CD14-positive monocyte (primary cell): ENCODE results near the gene RFX7. TPM values are rescaled to one million over a fixed set of nuclear protein-coding genes. Genes with fewer than 3 reads are reported as not detected.

ENCODE experiments used
- DNase-seq, 3 donors: peaks; one replicate each; pipeline ENCODE4 v3.0.0-alpha.2; 2011 to 2022
- H2AFZ ChIP-seq: 2 replicates; pipeline ENCODE4 v1.6.0; 2012; ENCODE audit warnings: mild to moderate bottlenecking, low read depth, low read length, inconsistent platforms; ENCODE audit not compliant: insufficient read depth, poor library complexity, severe bottlenecking
- H3K27ac ChIP-seq, 2 donors: 1 replicate in 1 of 2; 2 replicates in 1 of 2; pipeline ENCODE4 v1.5.1; 2012 to 2013; ENCODE audit warnings: low read length in 2 of 2, control low read depth in 1 of 2, inconsistent platforms in 1 of 2, low read depth in 1 of 2, mild to moderate bottlenecking in 1 of 2
- H3K27me3 ChIP-seq, 2 donors: one replicate each; pipeline versions ENCODE4 v1.6.0 to v1.6.1; 2011 to 2013; ENCODE audit warnings: low read length in 2 of 2; ENCODE audit not compliant: control insufficient read depth in 2 of 2, insufficient read depth in 2 of 2
- H3K36me3 ChIP-seq, 2 donors: replicated peaks in 1 of 2; 1 replicate in 1 of 2; 2 replicates in 1 of 2; pipeline versions ENCODE4 v1.5.1 to v1.6.1; 2012 to 2013; ENCODE audit warnings: low read length in 2 of 2, control low read depth in 1 of 2, inconsistent platforms in 1 of 2, mild to moderate bottlenecking in 1 of 2; ENCODE audit not compliant: insufficient read depth in 2 of 2, control insufficient read depth in 1 of 2
- H3K4me1 ChIP-seq, 2 donors: 1 replicate in 1 of 2; 2 replicates in 1 of 2; pipeline versions ENCODE4 v1.5.1 to v1.6.1; 2012 to 2013; ENCODE audit warnings: low read length in 2 of 2, control low read depth in 1 of 2, inconsistent platforms in 1 of 2, mild to moderate bottlenecking in 1 of 2, moderate library complexity in 1 of 2; ENCODE audit not compliant: insufficient read depth in 2 of 2, control insufficient read depth in 1 of 2
- H3K4me2 ChIP-seq: replicated peaks from 2 replicates; pipeline ENCODE3; 2012; ENCODE audit warnings: low read length, moderate library complexity, mild to moderate bottlenecking; ENCODE audit not compliant: poor library complexity, severe bottlenecking; ENCODE audit errors: extremely low read depth
- H3K4me3 ChIP-seq, 3 experiments: fragments of 200-600 bp in 1 of 3; sonication (generic) in 1 of 3; replicated peaks in 1 of 3; 1 replicate in 2 of 3; 2 replicates in 1 of 3; pipeline ENCODE4 v1.5.1; 2011 to 2013; ENCODE audit warnings: low read length in 3 of 3, mild to moderate bottlenecking in 3 of 3, control low read depth in 2 of 3, low read depth in 2 of 3, inconsistent platforms in 1 of 3, moderate library complexity in 1 of 3
- H3K79me2 ChIP-seq: 2 replicates; pipeline ENCODE4 v1.6.0; 2012; ENCODE audit warnings: mild to moderate bottlenecking, control low read depth, inconsistent platforms, low read length, moderate library complexity; ENCODE audit not compliant: insufficient read depth
- H3K9ac ChIP-seq: 2 replicates; pipeline ENCODE4 v1.6.0; 2017; ENCODE audit warnings: low read length, mild to moderate bottlenecking; ENCODE audit not compliant: insufficient read depth, poor library complexity, severe bottlenecking
- H3K9me3 ChIP-seq, 2 donors: replicated peaks in 1 of 2; 1 replicate in 1 of 2; 2 replicates in 1 of 2; pipeline versions ENCODE4 v1.5.1 to v1.6.1; 2012 to 2013; ENCODE audit warnings: low read length in 2 of 2, control low read depth in 1 of 2; ENCODE audit not compliant: control insufficient read depth in 1 of 2, insufficient read depth in 1 of 2
- H4K20me1 ChIP-seq: 2 replicates; pipeline ENCODE4 v1.6.0; 2012; ENCODE audit warnings: mild to moderate bottlenecking, low read length, control low read depth, moderate library complexity; ENCODE audit not compliant: insufficient read depth
- H3K27ac Mint-ChIP-seq, 7 donors: one replicate each; pipeline ENCODE4 v1.8.0; 2020; ENCODE audit warnings: mild to moderate bottlenecking in 7 of 7, mixed read lengths in 7 of 7, moderate library complexity in 6 of 7, inconsistent platforms in 2 of 7
- H3K27me3 Mint-ChIP-seq, 3 donors: one replicate each; pipeline ENCODE4 v1.8.0; 2021 to 2022; ENCODE audit warnings: low read depth in 3 of 3, mild to moderate bottlenecking in 3 of 3, mixed read lengths in 3 of 3, moderate library complexity in 3 of 3, inconsistent platforms in 1 of 3
- H3K36me3 Mint-ChIP-seq, 2 donors: one replicate each; pipeline ENCODE4 v1.8.0; 2020; ENCODE audit warnings: mixed read lengths in 2 of 2, inconsistent platforms in 1 of 2, mild to moderate bottlenecking in 1 of 2
- H3K4me1 Mint-ChIP-seq: one replicate; pipeline ENCODE4 v1.8.0; 2020; ENCODE audit warnings: mild to moderate bottlenecking, mixed read lengths
- H3K4me3 Mint-ChIP-seq, 2 donors: one replicate each; pipeline ENCODE4 v1.8.0; 2020; ENCODE audit warnings: mild to moderate bottlenecking in 2 of 2, mixed read lengths in 2 of 2, moderate library complexity in 1 of 2
- H3K9me3 Mint-ChIP-seq, 7 donors: one replicate each; pipeline ENCODE4 v1.8.0; 2020 to 2022; ENCODE audit warnings: mixed read lengths in 7 of 7, mild to moderate bottlenecking in 6 of 7, moderate library complexity in 6 of 7, inconsistent platforms in 2 of 7
- WGBS: methylation state at CpG from one replicate; pipeline ENCODE4 v1.1.5; 2013; ENCODE audit warnings: missing lambda C conversion rate; ENCODE audit not compliant: insufficient coverage; 5-methylcytosine and 5-hydroxymethylcytosine counted together
- intact Hi-C, 2 donors: fragments of 100-400 bp; cut with micrococcal nuclease; formaldehyde crosslinking; loops; one replicate each; pipeline versions ENCODE4 v1.15.0 to v1.15.1; 2023
- polyA plus RNA-seq, 3 donors: library from polyadenylated mRNA; depleted of rRNA in 1 of 3; unstranded in 2 of 3; stranded (reverse) in 1 of 3; fragments of 300-500 nt in 2 of 3; fragments of >200 nt in 1 of 3; fragmentation: Illumina TruSeq in 2 of 3; gene quantifications; 1 replicate in 2 of 3; 2 replicates in 1 of 3; pipeline ENCODE4 v1.2.3, GENCODE V29; 2012 to 2021
- TF ChIP-seq, protein P1 (sequence below): fragments of 200-600 bp; IDR thresholded peaks from one replicate; pipeline ENCODE4 v1.8.0; 2022; ENCODE audit warnings: antibody characterized with exemption, mild to moderate bottlenecking

The RFX7 gene
- polyA plus RNA-seq, 3 donors, result 1.0 to 2.9 (median 1.2) TPM

DNA sequence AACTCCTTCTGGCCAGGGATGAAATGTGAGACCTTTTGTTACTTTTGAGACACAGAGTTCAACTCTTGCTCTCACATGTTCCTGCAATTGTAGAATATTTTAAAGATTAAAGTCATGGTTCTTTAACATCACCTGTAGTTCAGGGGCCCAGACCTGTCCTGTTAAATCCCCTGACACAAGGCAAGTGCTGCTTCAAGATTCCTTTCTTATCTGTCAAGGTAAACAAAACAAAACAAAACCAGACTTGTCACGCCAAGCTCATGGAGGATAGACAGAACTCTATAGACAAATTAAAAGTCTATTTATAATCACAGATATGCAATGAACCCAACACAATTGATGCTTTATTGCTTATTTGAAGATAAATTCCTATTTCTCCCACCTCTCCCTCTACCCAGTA is 201.6 kb downstream of the RFX7 start:
- peaks cover 0 to 3% (median 0%) of the 10 kb centered on the region in 7 donors for H3K9me3 Mint-ChIP-seq
- no peak overlapping the region for H3K27ac Mint-ChIP-seq
- H3K4me1 Mint-ChIP-seq, result peaks cover 6% of the 10 kb centered on the region

GRCh38 chr15:56040081-56041035 is 203.3 kb downstream of the RFX7 start:
- Histone ChIP-seq H3K9ac (no peak overlapping the region), H3K4me1 (no peaks in the 10 kb centered on the region), H2AFZ (no peak overlapping the region), H3K27me3 (no peaks in the 10 kb centered on the region), H3K4me2 (no peak overlapping the region), H3K4me3 (no peak overlapping the region), H4K20me1 (no peaks in the 10 kb centered on the region), H3K9me3 (no peaks in the 10 kb centered on the region), H3K27ac (no peak overlapping the region), H3K36me3 (no peaks in the 10 kb centered on the region), H3K79me2 (no peaks in the 10 kb centered on the region)
- 45% methylated on average over 4 of the region's 8 CpGs for WGBS
- no peak overlapping the region for H3K4me3 Mint-ChIP-seq
- peak in 1 of 3 donors; percentile 62 for DNase-seq
- no peaks in the 10 kb centered on the region for H3K36me3 Mint-ChIP-seq
- TF ChIP-seq, protein P1, sequence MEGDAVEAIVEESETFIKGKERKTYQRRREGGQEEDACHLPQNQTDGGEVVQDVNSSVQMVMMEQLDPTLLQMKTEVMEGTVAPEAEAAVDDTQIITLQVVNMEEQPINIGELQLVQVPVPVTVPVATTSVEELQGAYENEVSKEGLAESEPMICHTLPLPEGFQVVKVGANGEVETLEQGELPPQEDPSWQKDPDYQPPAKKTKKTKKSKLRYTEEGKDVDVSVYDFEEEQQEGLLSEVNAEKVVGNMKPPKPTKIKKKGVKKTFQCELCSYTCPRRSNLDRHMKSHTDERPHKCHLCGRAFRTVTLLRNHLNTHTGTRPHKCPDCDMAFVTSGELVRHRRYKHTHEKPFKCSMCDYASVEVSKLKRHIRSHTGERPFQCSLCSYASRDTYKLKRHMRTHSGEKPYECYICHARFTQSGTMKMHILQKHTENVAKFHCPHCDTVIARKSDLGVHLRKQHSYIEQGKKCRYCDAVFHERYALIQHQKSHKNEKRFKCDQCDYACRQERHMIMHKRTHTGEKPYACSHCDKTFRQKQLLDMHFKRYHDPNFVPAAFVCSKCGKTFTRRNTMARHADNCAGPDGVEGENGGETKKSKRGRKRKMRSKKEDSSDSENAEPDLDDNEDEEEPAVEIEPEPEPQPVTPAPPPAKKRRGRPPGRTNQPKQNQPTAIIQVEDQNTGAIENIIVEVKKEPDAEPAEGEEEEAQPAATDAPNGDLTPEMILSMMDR, result no peak
- no peak overlapping the region for H3K27ac Mint-ChIP-seq
- H3K27me3 Mint-ChIP-seq, result peaks cover 0 to 5% (median 0%) of the 10 kb centered on the region in 3 donors
- peaks cover 6% of the 10 kb centered on the region for H3K4me1 Mint-ChIP-seq
- peaks cover 0 to 3% (median 0%) of the 10 kb centered on the region in 7 donors for H3K9me3 Mint-ChIP-seq
- intact Hi-C loops, result no loop called here

More for the DNA sequence above, 201.6 kb downstream of the RFX7 start:
- Histone ChIP-seq H2AFZ (no peak overlapping the region), H3K4me3 (no peak overlapping the region), H3K79me2 (no peaks in the 10 kb centered on the region), H3K4me1 (no peaks in the 10 kb centered on the region), H3K9me3 (no peaks in the 10 kb centered on the region), H3K9ac (no peak overlapping the region), H3K27me3 (no peaks in the 10 kb centered on the region), H3K36me3 (no peaks in the 10 kb centered on the region), H3K4me2 (no peak overlapping the region), H4K20me1 (no peaks in the 10 kb centered on the region), H3K27ac (no peak overlapping the region)
- Mint-ChIP-seq H3K36me3 (no peaks in the 10 kb centered on the region), H3K4me3 (no peak overlapping the region), H3K27me3 (peaks cover 0 to 3% (median 0%) of the 10 kb centered on the region in 3 donors)
- WGBS, result no CpG with 5 or more reads among the region's 1 CpG
- TF ChIP-seq, protein P1, result no peak
- no peak for DNase-seq
- intact Hi-C loops, result no loop called here
